ENCODE results near the gene ZNF491. TPM values are rescaled to one million over a fixed set of nuclear protein-coding genes. Genes with fewer than 3 reads are reported as not detected.

The ZNF491 gene
- total RNA-seq (2022; extraction: Qiagen RNA extraction) = not detected in 5 replicates

DNA sequence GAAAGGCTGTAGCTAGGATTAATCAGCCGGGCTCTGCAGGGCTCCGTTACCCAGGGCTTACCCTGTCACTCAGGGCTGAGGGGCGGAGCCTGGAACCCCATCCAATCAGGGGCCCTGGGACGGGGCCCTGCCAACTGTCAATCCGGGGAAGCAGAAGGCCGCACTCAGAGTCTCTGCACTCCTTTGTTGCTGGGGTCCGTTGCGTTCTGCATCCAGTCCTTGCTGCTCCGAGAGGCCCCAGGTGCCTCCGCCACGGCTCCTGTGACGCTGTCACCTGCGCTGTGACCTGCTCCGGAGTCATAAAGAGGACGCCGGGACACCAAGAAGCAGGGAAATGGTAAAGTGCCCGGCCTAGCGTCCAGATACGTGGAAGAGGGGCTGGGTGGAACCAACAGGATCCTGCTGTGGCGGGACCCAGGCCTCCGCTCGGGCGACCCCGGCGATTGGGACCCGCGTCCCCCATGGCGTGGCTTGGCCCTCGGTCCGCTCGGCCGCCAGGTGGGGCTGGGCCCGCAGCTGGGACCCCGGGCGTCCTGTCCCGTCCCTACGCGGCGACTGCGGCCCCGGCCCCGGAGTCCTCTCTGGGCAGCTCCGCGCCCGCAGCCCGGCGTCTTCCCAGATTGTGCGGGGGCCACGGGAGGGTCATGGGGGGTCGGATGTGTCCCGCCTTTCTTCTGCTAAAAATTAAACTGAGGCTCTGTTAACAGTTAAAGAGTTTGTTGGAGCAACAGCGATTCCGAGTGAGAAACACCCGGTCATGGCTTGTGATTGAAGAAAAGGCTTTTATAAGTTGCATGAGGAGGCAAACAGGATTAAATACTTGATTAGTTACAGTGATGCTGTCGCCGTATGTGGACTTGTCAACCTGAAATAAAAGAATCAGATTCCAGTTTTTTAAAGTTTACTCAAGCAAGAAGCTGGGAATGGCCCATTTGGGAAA lies at the start of gene ZNF491:
Gene ZNF491, plus strand, starts transcription at position 133 of the 940 bp plus-strand sequence. CDS start 7,431 bp downstream, outside the sequence.

GRCh38 chr19:11766597-11767591 lies 31.4 kb upstream of the ZNF491 start, which contains the start of gene ZNF441:
Gene ZNF441, plus strand, starts transcription at chr19:11767000. Its CDS starts 194 bp downstream, at chr19:11767194.

DNA sequence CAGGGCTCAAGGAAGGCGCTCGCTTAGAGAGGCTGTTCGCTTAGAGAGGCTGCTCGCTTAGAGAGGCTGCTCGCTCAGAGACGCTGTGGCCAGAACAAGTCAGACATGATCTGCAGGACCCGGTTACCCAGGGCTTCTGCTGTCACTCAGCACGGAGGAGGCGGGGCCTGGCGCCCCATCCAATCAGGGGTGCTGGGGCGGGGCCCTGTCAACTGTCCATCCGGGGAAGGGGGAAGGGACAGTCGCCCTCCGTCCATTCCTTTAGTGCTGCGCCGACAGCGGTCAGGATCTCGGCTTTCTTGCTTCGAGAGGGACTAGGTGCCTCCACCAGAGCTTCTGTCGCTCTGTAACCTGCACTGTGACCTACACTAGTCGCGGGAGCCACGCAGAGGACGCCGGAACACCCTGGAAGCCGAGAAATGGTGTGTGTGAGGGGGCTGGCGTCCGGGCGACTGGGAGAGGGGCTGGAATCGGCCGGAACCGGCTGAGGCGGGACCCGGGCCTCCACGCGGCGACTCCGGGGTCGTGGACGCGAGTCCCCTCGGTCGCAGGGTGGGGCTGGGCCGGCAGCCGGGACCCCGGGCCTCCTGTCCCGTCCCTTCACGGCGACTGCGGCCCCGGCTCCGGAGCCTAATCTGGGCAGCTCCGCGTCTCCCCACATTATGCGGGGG lies 15.8 kb downstream of the ZNF491 start, which contains the start of gene ZNF440:
Gene ZNF440, plus strand, starts transcription at position 245 of the 671 bp plus-strand sequence. Its CDS starts 175 bp downstream, at position 420.

DNA sequence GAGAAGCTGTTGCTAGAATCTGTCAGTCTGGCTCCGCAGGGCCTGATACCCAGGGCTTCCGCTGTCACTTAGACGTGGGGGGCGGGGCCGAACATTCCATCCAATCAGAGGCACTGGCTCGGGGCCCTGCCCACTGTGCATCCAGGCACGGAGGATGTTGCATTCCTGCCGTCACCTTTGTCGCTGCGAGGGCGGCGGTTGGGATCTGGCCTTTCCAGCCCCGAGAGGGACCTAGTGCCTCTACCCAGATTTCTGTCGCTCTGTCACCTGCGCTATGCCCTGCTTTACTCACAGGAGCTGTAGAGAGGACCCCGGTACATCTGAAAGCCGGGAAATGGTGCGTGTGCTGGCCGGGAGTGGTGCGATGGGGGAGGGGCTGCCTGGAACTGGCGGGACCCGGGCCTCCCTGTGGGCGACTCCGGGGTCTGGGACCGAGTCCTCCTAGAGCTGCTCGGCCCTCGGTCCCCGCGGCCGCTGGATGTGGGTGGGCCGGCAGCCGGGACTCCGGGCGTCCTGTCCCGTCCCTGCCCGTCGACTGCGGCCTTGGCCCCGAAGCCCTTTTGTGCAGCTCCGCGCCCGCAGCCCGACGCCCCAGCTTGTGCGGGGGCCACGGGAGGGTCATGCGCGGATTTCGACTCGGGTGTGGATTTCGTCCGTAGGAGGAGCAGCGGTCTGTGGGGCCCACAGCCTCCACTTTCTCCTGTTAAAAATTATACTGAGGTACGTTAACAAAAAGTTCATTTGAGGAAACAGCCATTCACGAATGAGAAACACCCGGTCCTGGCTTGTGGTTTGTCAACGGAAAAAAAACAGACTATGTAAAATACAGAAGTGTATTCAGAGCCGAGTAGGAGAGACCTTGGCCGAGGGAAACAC lies 50.5 kb downstream of the ZNF491 start, which contains the start of gene ZNF439:
Gene ZNF439, plus strand, starts transcription at position 133 of the 876 bp plus-strand sequence. Its CDS starts 142 bp downstream, at position 275.

Other genes starting within 250 kb of the ZNF491 start
- gene ELOF1, start 239.3 kb upstream of the ZNF491 start, total RNA-seq (2022; extraction: Qiagen RNA extraction) = 97.7 to 116 TPM (median 103 TPM) in 5 replicates
- 0.11 to 0.41 TPM (median 0.25 TPM) in 5 replicates for gene ACP5, start 220.9 kb upstream of the ZNF491 start, total RNA-seq (2022; extraction: Qiagen RNA extraction)
- 2.7 to 4.0 TPM (median 3.5 TPM) in 5 replicates for gene ZNF627, start 201.0 kb upstream of the ZNF491 start, total RNA-seq (2022; extraction: Qiagen RNA extraction)
- 2.1 to 3.2 TPM (median 2.4 TPM) in 5 replicates for gene ZNF823, start 59.6 kb upstream of the ZNF491 start, total RNA-seq (2022; extraction: Qiagen RNA extraction)
- gene ZNF441, start 31.5 kb upstream of the ZNF491 start, total RNA-seq (2022; extraction: Qiagen RNA extraction) = 0.01 TPM in 1 of 5 replicates, not detected in the others
- 0.02 to 0.07 TPM (median 0.05 TPM) in 5 replicates for gene ZNF440, start 15.8 kb downstream of the ZNF491 start, total RNA-seq (2022; extraction: Qiagen RNA extraction)
- gene ZNF439, start 50.2 kb downstream of the ZNF491 start, total RNA-seq (2022; extraction: Qiagen RNA extraction) = not detected in 5 replicates
- gene ZNF69, start 89.3 kb downstream of the ZNF491 start, total RNA-seq (2022; extraction: Qiagen RNA extraction) = not detected in 5 replicates
- 0.16 to 0.27 TPM (median 0.23 TPM) in 5 replicates for gene ZNF700, start 126.6 kb downstream of the ZNF491 start, total RNA-seq (2022; extraction: Qiagen RNA extraction)
- not detected in 5 replicates for gene ZNF763, start 166.5 kb downstream of the ZNF491 start, total RNA-seq (2022; extraction: Qiagen RNA extraction)
- not detected in 5 replicates for gene ZNF433, start 237.2 kb downstream of the ZNF491 start, total RNA-seq (2022; extraction: Qiagen RNA extraction)